Activated T-helper 17 cell treated with anti-CD3 and anti-CD28 coated beads, Interleukin-2, amount 50 U/mL, for 72 hours (primary cell): ENCODE results near the gene NSUN4. TPM values are rescaled to one million over a fixed set of nuclear protein-coding genes. Genes with fewer than 3 reads are reported as not detected.

Source experiments
- total RNA-seq, 2 donors: library from RNA; stranded (reverse); gene quantifications; one replicate each; pipeline ENCODE4 v1.2.3, GENCODE V29; 2022

The NSUN4 gene
- total RNA-seq, 2 donors from 2014 or later: 23.3 to 24.5 TPM

Other genes starting within 250 kb of the NSUN4 start
- gene PIK3R3, start 208.2 kb upstream of the NSUN4 start, total RNA-seq: 1 to 10 TPM in 1 of 2 donors, under 1 TPM in 1; 0.56 to 2.2 TPM
- not detected for gene TSPAN1, start 165.7 kb upstream of the NSUN4 start, total RNA-seq
- not detected for gene P3R3URF, start 164.3 kb upstream of the NSUN4 start, total RNA-seq
- gene POMGNT1, start 142.4 kb upstream of the NSUN4 start, total RNA-seq: 10 to 100 TPM; 36.0 to 40.6 TPM
- under 1 TPM in 1 of 2 donors, not detected in 1; 0.24 TPM for gene LURAP1, start 137.5 kb upstream of the NSUN4 start, total RNA-seq
- 10 to 100 TPM; 50.8 to 56.5 TPM for gene RAD54L, start 93.0 kb upstream of the NSUN4 start, total RNA-seq
- 10 to 100 TPM; 30.1 to 37.7 TPM for gene LRRC41, start 37.2 kb upstream of the NSUN4 start, total RNA-seq
- gene UQCRH, start 37.1 kb upstream of the NSUN4 start, total RNA-seq: 100 to 1,000 TPM; 272 to 374 TPM
- gene FAAH, start 53.5 kb downstream of the NSUN4 start, total RNA-seq: 1 to 10 TPM; 2.1 to 5.6 TPM
- gene DMBX1, start 149.0 kb downstream of the NSUN4 start, total RNA-seq: under 1 TPM; 0.43 to 0.58 TPM
- not detected for gene KNCN, start 210.8 kb downstream of the NSUN4 start, total RNA-seq